Measurements from ENCODE around the gene ST14. TPM values are rescaled to one million over a fixed set of nuclear protein-coding genes. Genes with fewer than 3 reads are reported as not detected.
"Not testable (repeated sequence)": the region's sequence is repeated elsewhere in the genome, so short reads cannot be mapped to it uniquely, and the experiment has no call there.

ST14 gene
- total and polyA plus RNA-seq, 2 donors (not counting 1 experiment from before 2014, with no cell fraction given): under 0.01 TPM; not detected in 1

DNA sequence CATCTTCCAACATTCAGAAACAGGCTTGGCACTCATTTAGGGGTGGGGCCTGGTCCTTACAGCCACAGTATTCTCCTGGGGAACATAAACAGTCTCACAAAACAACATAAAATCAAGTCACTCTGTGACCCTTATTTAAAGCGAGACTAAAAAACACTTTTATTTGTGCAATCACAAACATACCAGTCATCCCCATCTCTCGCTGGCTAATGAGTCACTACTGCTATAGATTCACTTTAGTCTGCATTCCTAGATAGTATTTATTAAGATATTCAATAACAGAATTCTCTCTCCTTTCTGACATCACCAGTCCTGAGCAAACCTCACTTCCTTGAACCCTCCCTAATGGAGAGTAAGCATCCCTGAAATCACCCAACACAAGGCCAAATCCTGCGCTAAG lies 87.2 kb downstream of the ST14 start:
- no peaks in the 10 kb centered on the region for H3K27me3 ChIP-seq (ENCODE audit: control insufficient read depth, insufficient read depth, low read length)
- H3K4me1 ChIP-seq (ENCODE audit: control insufficient read depth, extremely low read depth, insufficient read depth, low read length): no peaks in the 10 kb centered on the region

DNA sequence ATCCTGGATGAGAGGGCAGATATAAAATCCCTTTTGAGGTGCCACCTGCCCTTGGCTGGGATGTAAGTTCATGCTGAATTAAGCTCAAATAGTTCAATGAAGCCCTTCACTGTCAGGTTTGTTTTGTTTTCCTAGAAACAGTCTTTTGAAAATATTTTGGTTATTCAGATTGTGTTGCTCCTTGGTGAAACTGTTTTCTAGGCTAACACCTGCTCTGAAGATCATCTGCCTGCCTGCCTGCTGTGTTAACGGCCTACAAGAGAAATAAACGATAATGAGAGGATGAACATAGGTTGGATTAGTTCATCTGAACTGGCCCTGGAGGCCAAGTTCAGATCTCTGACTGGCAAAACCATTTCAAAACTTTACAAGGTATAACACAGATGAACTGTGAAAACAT lies 87.7 kb downstream of the ST14 start:
- no peak for DNase-seq (ENCODE audit: low read depth in 2 of 2)
- Histone ChIP-seq H3K36me3 (ENCODE audit: control insufficient read depth, insufficient read depth, low read length) (no peaks in the 10 kb centered on the region), H2AFZ (ENCODE audit: low read length) (no peak overlapping the region), H3K9ac (ENCODE audit: insufficient read depth, low read length) (no peak overlapping the region), H3K4me3 (replicated peaks in 1 of 4; ENCODE audit: control extremely low read depth in 1 of 4, insufficient read depth in 1 of 4, low read depth in 3 of 4, low read length in 4 of 4) (no peak overlapping the region), H3K4me1 (ENCODE audit: control insufficient read depth, extremely low read depth, insufficient read depth, low read length) (no peaks in the 10 kb centered on the region), H3K9me3 (ENCODE audit: control insufficient read depth, insufficient read depth, low read depth, low read length) (no peaks in the 10 kb centered on the region), H4K20me1 (ENCODE audit: control insufficient read depth, extremely low read depth, insufficient read depth, low read length) (no peaks in the 10 kb centered on the region), H3K4me2 (ENCODE audit: extremely low read depth, insufficient read depth, low read length) (no peak overlapping the region), H3K27ac (ENCODE audit: insufficient read depth, low read length) (no peak overlapping the region), H3K79me2 (ENCODE audit: control insufficient read depth, insufficient read depth, low read length) (no peaks in the 10 kb centered on the region), H3K27me3 (ENCODE audit: control insufficient read depth, insufficient read depth, low read length) (no peaks in the 10 kb centered on the region)
- TF ChIP-seq EZH2 (IDR thresholded peaks at IDR 0.05; ENCODE audit: low read length, missing control alignments): no peak

More for the DNA sequence above, 87.2 kb downstream of the ST14 start:
- H3K36me3 ChIP-seq (ENCODE audit: control insufficient read depth, insufficient read depth, low read length): no peaks in the 10 kb centered on the region
- H3K27ac ChIP-seq (ENCODE audit: insufficient read depth, low read length): no peak overlapping the region
- H4K20me1 ChIP-seq (ENCODE audit: control insufficient read depth, extremely low read depth, insufficient read depth, low read length): no peaks in the 10 kb centered on the region
- H3K9ac ChIP-seq (ENCODE audit: insufficient read depth, low read length): no peak overlapping the region
- H3K9me3 ChIP-seq (ENCODE audit: control insufficient read depth, insufficient read depth, low read depth, low read length): no peaks in the 10 kb centered on the region
- H3K4me2 ChIP-seq (ENCODE audit: extremely low read depth, insufficient read depth, low read length): no peak overlapping the region
- no peaks in the 10 kb centered on the region for H3K79me2 ChIP-seq (ENCODE audit: control insufficient read depth, insufficient read depth, low read length)
- no peak overlapping the region for H3K4me3 ChIP-seq (replicated peaks in 1 of 4; ENCODE audit: control extremely low read depth in 1 of 4, insufficient read depth in 1 of 4, low read depth in 3 of 4, low read length in 4 of 4)
- peak; percentile 51 to 60 for DNase-seq (ENCODE audit: low read depth in 2 of 2)
- no peak overlapping the region for H2AFZ ChIP-seq (ENCODE audit: low read length)
- no peak for TF ChIP-seq EZH2 (IDR thresholded peaks at IDR 0.05; ENCODE audit: low read length, missing control alignments)
- no peak for TF ChIP-seq CTCF (conservative IDR thresholded peaks at IDR 0.05 in 1 of 2, IDR thresholded peaks at IDR 0.05 in 1 of 2; ENCODE audit: low read depth in 1 of 2, low read length in 2 of 2)

DNA sequence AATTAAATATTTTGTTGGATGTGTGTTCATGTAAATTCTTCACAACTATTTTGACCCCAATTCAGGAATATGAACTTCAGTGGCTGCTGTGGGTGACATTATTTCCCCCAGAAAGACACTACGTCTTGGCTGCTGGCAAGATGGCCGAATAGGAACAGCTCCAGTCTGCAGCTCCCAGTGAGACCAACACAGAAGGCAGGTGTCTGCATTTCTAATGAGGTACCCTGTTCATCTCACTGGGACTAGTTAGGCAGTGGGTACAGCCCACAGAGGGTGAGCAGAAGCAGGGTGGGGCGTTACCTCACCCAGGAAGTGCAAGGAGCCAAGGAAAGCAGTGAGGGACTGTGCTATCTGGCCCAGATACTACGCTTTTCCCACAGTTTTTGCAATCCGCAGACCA lies 89.8 kb downstream of the ST14 start:
- no peak overlapping the region for H2AFZ ChIP-seq (ENCODE audit: low read length)
- DNase-seq (ENCODE audit: low read depth in 2 of 2): no peak
- H3K36me3 ChIP-seq (ENCODE audit: control insufficient read depth, insufficient read depth, low read length): no peaks in the 10 kb centered on the region
- no peak overlapping the region for H3K9ac ChIP-seq (ENCODE audit: insufficient read depth, low read length)
- H3K4me2 ChIP-seq (ENCODE audit: extremely low read depth, insufficient read depth, low read length): no peak overlapping the region
- no peaks in the 10 kb centered on the region for H3K27me3 ChIP-seq (ENCODE audit: control insufficient read depth, insufficient read depth, low read length)
- H4K20me1 ChIP-seq (ENCODE audit: control insufficient read depth, extremely low read depth, insufficient read depth, low read length): no peaks in the 10 kb centered on the region
- H3K4me1 ChIP-seq (ENCODE audit: control insufficient read depth, extremely low read depth, insufficient read depth, low read length): no peaks in the 10 kb centered on the region
- H3K4me3 ChIP-seq (replicated peaks in 1 of 4; ENCODE audit: control extremely low read depth in 1 of 4, insufficient read depth in 1 of 4, low read depth in 3 of 4, low read length in 4 of 4): no peak overlapping the region
- H3K9me3 ChIP-seq (ENCODE audit: control insufficient read depth, insufficient read depth, low read depth, low read length): no peaks in the 10 kb centered on the region
- H3K27ac ChIP-seq (ENCODE audit: insufficient read depth, low read length): no peak overlapping the region
- no peaks in the 10 kb centered on the region for H3K79me2 ChIP-seq (ENCODE audit: control insufficient read depth, insufficient read depth, low read length)
- TF ChIP-seq CTCF (conservative IDR thresholded peaks at IDR 0.05 in 1 of 2, IDR thresholded peaks at IDR 0.05 in 1 of 2; ENCODE audit: low read depth in 1 of 2, low read length in 2 of 2): no peak
- no peak for TF ChIP-seq EZH2 (IDR thresholded peaks at IDR 0.05; ENCODE audit: low read length, missing control alignments)

DNA sequence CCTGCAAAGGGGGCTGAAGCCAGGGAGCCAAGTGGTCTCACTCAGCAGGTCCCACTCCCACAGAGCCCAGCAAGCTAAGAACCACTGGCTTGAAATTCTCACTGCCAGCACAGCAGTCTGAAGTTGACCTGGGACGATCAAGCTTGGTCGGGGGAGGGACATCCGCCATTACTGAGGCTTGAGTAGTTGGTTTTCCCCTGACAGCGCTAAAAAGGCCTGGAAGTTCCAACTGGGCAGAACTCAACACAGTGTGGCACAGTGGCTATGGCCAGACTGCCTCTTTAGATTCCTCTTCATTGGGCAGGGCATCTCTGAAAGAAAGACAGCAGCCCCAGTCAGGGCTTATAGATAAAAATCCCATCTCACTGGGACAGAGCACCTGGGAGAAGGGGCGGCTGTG lies 90.3 kb downstream of the ST14 start:
- H3K9ac ChIP-seq (ENCODE audit: insufficient read depth, low read length); H3K4me3 ChIP-seq (replicated peaks in 1 of 4; ENCODE audit: control extremely low read depth in 1 of 4, insufficient read depth in 1 of 4, low read depth in 3 of 4, low read length in 4 of 4); H3K36me3 ChIP-seq (ENCODE audit: control insufficient read depth, insufficient read depth, low read length); H3K4me2 ChIP-seq (ENCODE audit: extremely low read depth, insufficient read depth, low read length); H3K9me3 ChIP-seq (ENCODE audit: control insufficient read depth, insufficient read depth, low read depth, low read length); H2AFZ ChIP-seq (ENCODE audit: low read length); DNase-seq (ENCODE audit: low read depth in 2 of 2); H4K20me1 ChIP-seq (ENCODE audit: control insufficient read depth, extremely low read depth, insufficient read depth, low read length); H3K27me3 ChIP-seq (ENCODE audit: control insufficient read depth, insufficient read depth, low read length); H3K79me2 ChIP-seq (ENCODE audit: control insufficient read depth, insufficient read depth, low read length); H3K27ac ChIP-seq (ENCODE audit: insufficient read depth, low read length); H3K4me1 ChIP-seq (ENCODE audit: control insufficient read depth, extremely low read depth, insufficient read depth, low read length): not testable (repeated sequence)

DNA sequence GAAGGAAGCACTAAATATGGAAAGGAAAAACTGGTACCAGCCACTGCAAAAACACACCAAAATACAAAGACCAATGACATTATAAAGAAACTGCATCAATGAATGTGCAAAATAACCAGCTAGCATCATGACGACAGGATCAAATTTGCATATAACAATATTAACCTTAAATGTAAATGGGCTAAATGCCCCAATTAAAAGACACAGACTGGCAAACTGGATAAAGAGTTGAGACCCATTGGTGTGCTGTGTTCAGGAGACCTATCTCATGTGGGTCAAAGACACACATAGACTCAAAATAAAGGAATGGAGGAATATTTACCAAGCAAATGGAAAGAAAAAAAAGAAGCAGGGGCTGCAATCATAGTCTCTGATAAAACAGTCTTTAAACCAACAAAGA lies 92.2 kb downstream of the ST14 start:
- H3K4me1 ChIP-seq (ENCODE audit: control insufficient read depth, extremely low read depth, insufficient read depth, low read length); H3K36me3 ChIP-seq (ENCODE audit: control insufficient read depth, insufficient read depth, low read length); H3K4me2 ChIP-seq (ENCODE audit: extremely low read depth, insufficient read depth, low read length); H2AFZ ChIP-seq (ENCODE audit: low read length); H4K20me1 ChIP-seq (ENCODE audit: control insufficient read depth, extremely low read depth, insufficient read depth, low read length); DNase-seq (ENCODE audit: low read depth in 2 of 2); H3K27ac ChIP-seq (ENCODE audit: insufficient read depth, low read length); H3K9ac ChIP-seq (ENCODE audit: insufficient read depth, low read length); H3K4me3 ChIP-seq (replicated peaks in 1 of 4; ENCODE audit: control extremely low read depth in 1 of 4, insufficient read depth in 1 of 4, low read depth in 3 of 4, low read length in 4 of 4); H3K27me3 ChIP-seq (ENCODE audit: control insufficient read depth, insufficient read depth, low read length); H3K79me2 ChIP-seq (ENCODE audit: control insufficient read depth, insufficient read depth, low read length); H3K9me3 ChIP-seq (ENCODE audit: control insufficient read depth, insufficient read depth, low read depth, low read length): not testable (repeated sequence)

All from fibroblast of lung (primary cell).